Non-pigmented ciliary epithelial cell (primary cell): ENCODE results near the gene CRISPLD2.

Experiments used
- DNase-seq: peaks from one replicate; pipeline ENCODE4 v3.0.0-alpha.2; 2010; ENCODE audit warnings: low read depth

The CRISPLD2 gene

GRCh38 chr16:84957792-84958191 lies 138.0 kb downstream of the CRISPLD2 start:
- DNase-seq = no peak
